ENCODE data around the gene LY86. TPM values are rescaled to one million over a fixed set of nuclear protein-coding genes. Genes with fewer than 3 reads are reported as not detected.

The LY86 gene
- total RNA-seq, 1 experiment from 2014 or later = not detected

GRCh38 chr6:6565488-6565887 is 23.0 kb upstream of the LY86 start:
- H3K36me3 Mint-ChIP-seq (ENCODE audit: insufficient read depth, unreplicated experiment) = peaks cover 4% of the 10 kb centered on the region
- BruUV-seq (replicated peaks) = no TSS peak
- H3K9me3 Mint-ChIP-seq (ENCODE audit: unreplicated experiment) = no peaks in the 10 kb centered on the region
- DNase-seq (ENCODE audit: unreplicated experiment) = no peak
- ChIA-PET CTCF (no interaction called here), POLR2A (no interaction called here)
- no peaks in the 10 kb centered on the region for H3K27me3 Mint-ChIP-seq (ENCODE audit: insufficient read depth, unreplicated experiment)
- intact Hi-C loops (cut with micrococcal nuclease) = no loop called here
- peaks cover 23% of the 10 kb centered on the region for H3K4me1 Mint-ChIP-seq (ENCODE audit: insufficient read depth, unreplicated experiment)
- no peak overlapping the region for H3K4me3 Mint-ChIP-seq (ENCODE audit: unreplicated experiment)
- H3K27ac Mint-ChIP-seq (ENCODE audit: low read depth, unreplicated experiment) = no peak overlapping the region
- no peak for TF ChIP-seq CTCF (IDR thresholded peaks at IDR 0.05; ENCODE audit: unreplicated experiment)

- no TSS peak for BruUV-seq (replicated peaks)
- DNase-seq (ENCODE audit: unreplicated experiment) = no peak
Observed at GRCh38 chr6:6566766-6567165, 21.8 kb upstream of the LY86 start.

GRCh38 chr6:6569096-6569810 is 19.3 kb upstream of the LY86 start:
- no peaks in the 10 kb centered on the region for H3K27me3 Mint-ChIP-seq (ENCODE audit: insufficient read depth, unreplicated experiment)
- DNase-seq (ENCODE audit: unreplicated experiment) = no peak
- H3K36me3 Mint-ChIP-seq (ENCODE audit: insufficient read depth, unreplicated experiment) = peaks cover 4% of the 10 kb centered on the region
- peaks cover 28% of the 10 kb centered on the region for H3K4me1 Mint-ChIP-seq (ENCODE audit: insufficient read depth, unreplicated experiment)
- BruUV-seq (replicated peaks) = no TSS peak
- ChIA-PET POLR2A (interaction anchor here (1.1 to 1.4 kb wide), 2 partner anchors 11 to 12 kb away, joined by 4 read pairs; no protein-coding TSS in a partner anchor), CTCF (interaction anchor here (0.6 to 1.1 kb wide), 2 partner anchors 8 to 18 kb away, joined by 3 read pairs; no protein-coding TSS in a partner anchor)
- no peak for TF ChIP-seq CTCF (IDR thresholded peaks at IDR 0.05; ENCODE audit: unreplicated experiment)
- intact Hi-C loops (cut with micrococcal nuclease) = no loop called here
- H3K4me3 Mint-ChIP-seq (ENCODE audit: unreplicated experiment) = no peak overlapping the region
- no peak overlapping the region for H3K27ac Mint-ChIP-seq (ENCODE audit: low read depth, unreplicated experiment)
- H3K9me3 Mint-ChIP-seq (ENCODE audit: unreplicated experiment) = peaks cover 2% of the 10 kb centered on the region

More at GRCh38 chr6:6566766-6567165, 21.8 kb upstream of the LY86 start:
- POLR2A ChIA-PET = no interaction called here
- Mint-ChIP-seq H3K9me3 (ENCODE audit: unreplicated experiment) (no peaks in the 10 kb centered on the region), H3K4me3 (ENCODE audit: unreplicated experiment) (no peak overlapping the region), H3K36me3 (ENCODE audit: insufficient read depth, unreplicated experiment) (peaks cover 4% of the 10 kb centered on the region), H3K4me1 (ENCODE audit: insufficient read depth, unreplicated experiment) (peaks cover 28% of the 10 kb centered on the region), H3K27me3 (ENCODE audit: insufficient read depth, unreplicated experiment) (no peaks in the 10 kb centered on the region), H3K27ac (ENCODE audit: low read depth, unreplicated experiment) (no peak overlapping the region)
- intact Hi-C loops (cut with micrococcal nuclease) = no loop called here
- no peak for TF ChIP-seq CTCF (IDR thresholded peaks at IDR 0.05; ENCODE audit: unreplicated experiment)
- CTCF ChIA-PET = no interaction called here

GRCh38 chr6:6569811-6570164 is 18.7 kb upstream of the LY86 start:
- BruUV-seq (replicated peaks) = no TSS peak
- Mint-ChIP-seq H3K9me3 (ENCODE audit: unreplicated experiment) (peaks cover 7% of the 10 kb centered on the region), H3K27ac (ENCODE audit: low read depth, unreplicated experiment) (no peak overlapping the region), H3K27me3 (ENCODE audit: insufficient read depth, unreplicated experiment) (no peaks in the 10 kb centered on the region), H3K4me1 (ENCODE audit: insufficient read depth, unreplicated experiment) (peaks cover 28% of the 10 kb centered on the region), H3K36me3 (ENCODE audit: insufficient read depth, unreplicated experiment) (peaks cover 4% of the 10 kb centered on the region), H3K4me3 (ENCODE audit: unreplicated experiment) (no peak overlapping the region)
- POLR2A ChIA-PET = interaction anchor here (0.7 to 1.4 kb wide), 3 partner anchors 11 to 481 kb away, joined by 4 read pairs; no protein-coding TSS in a partner anchor
- DNase-seq (ENCODE audit: unreplicated experiment) = peak; percentile 25
- no peak for TF ChIP-seq CTCF (IDR thresholded peaks at IDR 0.05; ENCODE audit: unreplicated experiment)
- intact Hi-C loops (cut with micrococcal nuclease) = no loop called here
- CTCF ChIA-PET = interaction anchor here (0.7 to 1.1 kb wide), 2 partner anchors 17 to 30 kb away, joined by 3 read pairs; no protein-coding TSS in a partner anchor
